ENCODE measurements around the gene CARMIL1. TPM values are rescaled to one million over a fixed set of nuclear protein-coding genes. Genes with fewer than 3 reads are reported as not detected.

The CARMIL1 gene
- total RNA-seq, 1 donor from 2014 or later: 11.8 TPM

DNA sequence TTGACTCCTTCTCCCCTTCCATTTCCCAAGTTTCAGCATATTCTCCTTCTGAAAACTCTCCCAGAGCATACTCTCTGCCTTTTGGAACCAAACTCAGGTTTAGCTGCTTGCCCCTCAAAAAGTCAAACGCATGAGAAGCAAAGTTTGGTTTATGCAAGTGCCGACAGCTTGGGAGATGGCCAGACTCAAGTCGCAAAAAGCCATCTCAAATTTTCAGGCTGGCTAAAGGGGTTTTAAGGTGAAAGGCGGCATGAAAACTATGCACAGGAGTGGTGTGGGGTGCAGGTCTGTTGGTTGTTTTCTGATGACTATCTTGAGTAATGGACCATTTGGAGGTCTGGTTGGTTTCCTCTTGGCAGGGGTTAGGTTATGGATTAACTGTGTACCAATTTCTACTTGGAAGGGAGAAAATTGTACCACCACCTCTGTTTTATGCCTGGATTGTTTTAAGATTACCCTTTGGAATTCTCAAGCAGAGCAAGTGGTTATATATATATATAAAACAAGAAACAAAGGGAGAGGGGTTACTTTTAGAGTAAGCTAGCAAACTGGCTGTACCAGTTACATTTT is 320.4 kb downstream of the CARMIL1 start:
- peak overlapping the region; percentile 56 for H3K4me3 Mint-ChIP-seq
- H3K27ac Mint-ChIP-seq: no peak overlapping the region
- TF ChIP-seq, protein P1, sequence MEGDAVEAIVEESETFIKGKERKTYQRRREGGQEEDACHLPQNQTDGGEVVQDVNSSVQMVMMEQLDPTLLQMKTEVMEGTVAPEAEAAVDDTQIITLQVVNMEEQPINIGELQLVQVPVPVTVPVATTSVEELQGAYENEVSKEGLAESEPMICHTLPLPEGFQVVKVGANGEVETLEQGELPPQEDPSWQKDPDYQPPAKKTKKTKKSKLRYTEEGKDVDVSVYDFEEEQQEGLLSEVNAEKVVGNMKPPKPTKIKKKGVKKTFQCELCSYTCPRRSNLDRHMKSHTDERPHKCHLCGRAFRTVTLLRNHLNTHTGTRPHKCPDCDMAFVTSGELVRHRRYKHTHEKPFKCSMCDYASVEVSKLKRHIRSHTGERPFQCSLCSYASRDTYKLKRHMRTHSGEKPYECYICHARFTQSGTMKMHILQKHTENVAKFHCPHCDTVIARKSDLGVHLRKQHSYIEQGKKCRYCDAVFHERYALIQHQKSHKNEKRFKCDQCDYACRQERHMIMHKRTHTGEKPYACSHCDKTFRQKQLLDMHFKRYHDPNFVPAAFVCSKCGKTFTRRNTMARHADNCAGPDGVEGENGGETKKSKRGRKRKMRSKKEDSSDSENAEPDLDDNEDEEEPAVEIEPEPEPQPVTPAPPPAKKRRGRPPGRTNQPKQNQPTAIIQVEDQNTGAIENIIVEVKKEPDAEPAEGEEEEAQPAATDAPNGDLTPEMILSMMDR (conservative IDR thresholded peaks at IDR 0.05): no peak
- peaks cover 9% of the 10 kb centered on the region for H3K36me3 Mint-ChIP-seq
- peaks cover 3% of the 10 kb centered on the region for H3K4me1 Mint-ChIP-seq (ENCODE audit: unreplicated experiment)
- no peaks in the 10 kb centered on the region for H3K27me3 Mint-ChIP-seq
- no peaks in the 10 kb centered on the region for H3K9me3 Mint-ChIP-seq
- DNase-seq (ENCODE audit: extremely low spot score, unreplicated experiment): no peak

DNA sequence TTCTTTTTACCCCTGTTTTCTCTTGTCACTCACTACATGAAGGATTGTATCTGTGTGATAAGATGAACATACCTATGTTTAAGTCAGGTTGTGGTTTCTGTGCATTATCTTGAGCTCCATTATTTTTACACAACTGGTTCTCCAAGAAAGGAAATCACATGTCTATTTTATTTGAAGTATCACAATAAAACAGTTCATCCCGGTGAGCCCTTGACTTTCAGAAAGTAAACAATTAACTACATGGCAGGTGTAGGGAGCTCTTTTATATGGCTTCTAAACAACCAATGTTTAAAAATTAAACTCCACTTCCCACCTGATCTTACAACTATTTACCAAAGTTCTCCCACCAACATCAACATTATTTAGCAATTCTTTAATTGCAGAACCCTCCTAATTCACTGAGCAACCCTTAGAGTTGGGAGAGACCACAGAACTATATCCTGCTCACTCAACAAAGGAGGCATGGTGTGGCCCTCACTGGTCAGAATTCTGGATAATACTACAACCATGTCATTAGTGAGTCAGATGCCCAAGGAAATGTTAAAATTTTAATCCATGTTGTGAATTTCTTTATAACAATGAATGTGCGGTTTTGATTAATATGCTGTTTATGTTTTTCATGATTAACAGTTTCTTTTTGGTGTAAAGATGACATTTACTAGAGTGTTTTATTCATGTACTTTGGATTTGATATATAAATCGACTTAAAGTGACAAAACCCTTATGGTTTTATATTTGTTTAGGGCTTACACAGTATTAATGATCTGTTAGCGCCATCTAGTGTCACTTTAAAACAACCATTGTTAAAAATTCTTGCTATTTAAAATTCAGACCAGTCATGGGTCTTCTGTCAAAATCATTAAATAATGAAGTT is 322.9 kb downstream of the CARMIL1 start:
- Mint-ChIP-seq H3K9me3 (no peaks in the 10 kb centered on the region), H3K27me3 (no peaks in the 10 kb centered on the region), H3K27ac (no peak overlapping the region), H3K4me1 (ENCODE audit: unreplicated experiment) (peaks cover 3% of the 10 kb centered on the region), H3K4me3 (no peak overlapping the region), H3K36me3 (peaks cover 9% of the 10 kb centered on the region)
- DNase-seq (ENCODE audit: extremely low spot score, unreplicated experiment): no peak
- TF ChIP-seq, protein P1 (conservative IDR thresholded peaks at IDR 0.05): peak; percentile 90

DNA sequence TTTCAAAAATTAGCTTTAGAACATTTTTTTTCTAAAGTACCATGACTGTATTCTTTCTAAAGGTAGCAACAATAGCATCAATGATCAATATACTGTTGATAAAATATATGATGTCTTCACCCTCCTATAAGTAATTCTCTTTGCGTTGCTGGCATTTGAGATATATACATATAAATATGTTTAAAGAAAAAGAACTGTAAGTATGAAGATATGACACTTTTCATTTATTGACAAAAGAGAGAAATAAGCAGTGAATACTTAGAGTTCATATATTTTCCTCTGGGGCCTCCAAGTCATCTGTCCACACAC is 323.5 kb downstream of the CARMIL1 start:
- TF ChIP-seq, protein P1 (conservative IDR thresholded peaks at IDR 0.05): peak; percentile 9
- H3K4me3 Mint-ChIP-seq: no peak overlapping the region
- H3K27me3 Mint-ChIP-seq: no peaks in the 10 kb centered on the region
- H3K9me3 Mint-ChIP-seq: no peaks in the 10 kb centered on the region
- peaks cover 3% of the 10 kb centered on the region for H3K4me1 Mint-ChIP-seq (ENCODE audit: unreplicated experiment)
- no peak for DNase-seq (ENCODE audit: extremely low spot score, unreplicated experiment)
- peaks cover 5% of the 10 kb centered on the region for H3K36me3 Mint-ChIP-seq
- H3K27ac Mint-ChIP-seq: no peak overlapping the region

DNA sequence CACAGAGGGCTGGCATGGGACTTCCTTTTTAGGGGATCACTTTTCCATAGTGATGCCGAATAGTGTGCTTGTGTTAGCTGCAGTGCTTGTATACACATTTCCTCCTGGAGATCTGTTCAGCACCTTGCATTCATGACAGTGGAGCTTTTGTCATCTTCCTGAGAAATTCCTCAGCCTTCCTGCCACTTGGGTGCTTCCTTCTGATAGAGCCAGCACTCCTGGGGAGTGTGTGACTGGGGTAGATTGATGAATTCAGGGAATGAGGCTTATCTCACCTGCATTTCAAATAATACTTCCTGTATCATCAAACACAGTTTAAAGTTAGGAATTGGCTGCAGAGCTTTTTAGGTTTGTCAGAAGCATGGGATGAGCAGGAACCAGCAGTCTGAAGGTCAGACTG is 324.1 kb downstream of the CARMIL1 start:
- Mint-ChIP-seq H3K4me1 (ENCODE audit: unreplicated experiment) (peaks cover 3% of the 10 kb centered on the region), H3K27ac (no peak overlapping the region), H3K36me3 (peaks cover 5% of the 10 kb centered on the region), H3K9me3 (no peaks in the 10 kb centered on the region), H3K27me3 (no peaks in the 10 kb centered on the region), H3K4me3 (no peak overlapping the region)
- TF ChIP-seq, protein P1 (conservative IDR thresholded peaks at IDR 0.05): no peak
- no peak for DNase-seq (ENCODE audit: extremely low spot score, unreplicated experiment)

GRCh38 chr6:25606151-25606550 is 327.0 kb downstream of the CARMIL1 start:
- TF ChIP-seq, protein P1 (conservative IDR thresholded peaks at IDR 0.05): no peak
- Mint-ChIP-seq H3K36me3 (no peaks in the 10 kb centered on the region), H3K9me3 (no peaks in the 10 kb centered on the region), H3K4me3 (no peak overlapping the region), H3K4me1 (ENCODE audit: unreplicated experiment) (no peaks in the 10 kb centered on the region), H3K27ac (no peak overlapping the region), H3K27me3 (no peaks in the 10 kb centered on the region)
- no peak for DNase-seq (ENCODE audit: extremely low spot score, unreplicated experiment)

Data from type B pancreatic cell (in vitro differentiated cells).